ENCODE measurements around the gene HBA1.

HBA1 gene

GRCh38 chr16:189604-190186, 13.2 kb downstream of the HBA1 start:
- Histone ChIP-seq H3K36me3 (ENCODE audit: control insufficient read depth, low read length) (peaks cover 66% of the 10 kb centered on the region), H3K4me1 (ENCODE audit: control insufficient read depth, low read length) (no peaks in the 10 kb centered on the region), H3K27me3 (ENCODE audit: control insufficient read depth, low read length) (no peaks in the 10 kb centered on the region), H3F3A (ENCODE audit: control insufficient read depth, insufficient read depth) (peaks cover 4% of the 10 kb centered on the region), H3K9me3 (ENCODE audit: control insufficient read depth, insufficient read depth, low read length) (no peaks in the 10 kb centered on the region), H3K79me2 (ENCODE audit: control insufficient read depth, low read length) (no peaks in the 10 kb centered on the region), H3K4me3 (ENCODE audit: low read length) (no peak overlapping the region), H3K4me2 (ENCODE audit: low read length) (no peak overlapping the region), H3K27ac (ENCODE audit: low read depth, low read length) (no peak overlapping the region), H3K9me2 (replicated peaks; ENCODE audit: control insufficient read depth, low read length) (no peaks in the 10 kb centered on the region), H4K20me1 (ENCODE audit: control insufficient read depth, insufficient read depth, low read depth, low read length) (no peaks in the 10 kb centered on the region)
- TF ChIP-seq CTCF (IDR thresholded peaks at IDR 0.05; ENCODE audit: low read depth, low read length, poor library complexity, severe bottlenecking) (no peak), EZH2phosphoT487 (IDR thresholded peaks at IDR 0.05; ENCODE audit: borderline replicate concordance, low read length) (no peak)

GRCh38 chr16:191831-192230, 15.4 kb downstream of the HBA1 start:
- H3K79me2 ChIP-seq (ENCODE audit: control insufficient read depth, low read length), result no peaks in the 10 kb centered on the region
- no peak overlapping the region for H3K4me2 ChIP-seq (ENCODE audit: low read length)
- H4K20me1 ChIP-seq (ENCODE audit: control insufficient read depth, insufficient read depth, low read depth, low read length), result no peaks in the 10 kb centered on the region; the same call in 1 of the 2 replicates
- no peak overlapping the region for H3K27ac ChIP-seq (ENCODE audit: low read depth, low read length)
- H3K27me3 ChIP-seq (ENCODE audit: control insufficient read depth, low read length), result no peaks in the 10 kb centered on the region
- H3K9me2 ChIP-seq (replicated peaks; ENCODE audit: control insufficient read depth, low read length), result no peaks in the 10 kb centered on the region
- no peaks in the 10 kb centered on the region for H3K9me3 ChIP-seq (ENCODE audit: control insufficient read depth, insufficient read depth, low read length)
- no peak for TF ChIP-seq EZH2phosphoT487 (IDR thresholded peaks at IDR 0.05; ENCODE audit: borderline replicate concordance, low read length)
- TF ChIP-seq CTCF (IDR thresholded peaks at IDR 0.05; ENCODE audit: low read depth, low read length, poor library complexity, severe bottlenecking), result no peak
- H3F3A ChIP-seq (ENCODE audit: control insufficient read depth, insufficient read depth), result peaks cover 4% of the 10 kb centered on the region
- no peak overlapping the region for H3K4me3 ChIP-seq (ENCODE audit: low read length)
- H3K36me3 ChIP-seq (ENCODE audit: control insufficient read depth, low read length), result peaks cover 86% of the 10 kb centered on the region
- H3K4me1 ChIP-seq (ENCODE audit: control insufficient read depth, low read length), result no peaks in the 10 kb centered on the region

- H3K27ac ChIP-seq (ENCODE audit: low read depth, low read length), result no peak overlapping the region
- TF ChIP-seq EZH2phosphoT487 (IDR thresholded peaks at IDR 0.05; ENCODE audit: borderline replicate concordance, low read length) (no peak), CTCF (IDR thresholded peaks at IDR 0.05; ENCODE audit: low read depth, low read length, poor library complexity, severe bottlenecking) (no peak)
- no peak overlapping the region for H3K4me3 ChIP-seq (ENCODE audit: low read length)
- H3K79me2 ChIP-seq (ENCODE audit: control insufficient read depth, low read length), result no peaks in the 10 kb centered on the region
- peaks cover 4% of the 10 kb centered on the region for H3F3A ChIP-seq (ENCODE audit: control insufficient read depth, insufficient read depth)
- no peaks in the 10 kb centered on the region for H3K9me2 ChIP-seq (replicated peaks; ENCODE audit: control insufficient read depth, low read length)
- no peaks in the 10 kb centered on the region for H3K27me3 ChIP-seq (ENCODE audit: control insufficient read depth, low read length)
- no peaks in the 10 kb centered on the region for H3K4me1 ChIP-seq (ENCODE audit: control insufficient read depth, low read length)
- no peak overlapping the region for H3K4me2 ChIP-seq (ENCODE audit: low read length)
- peaks cover 86% of the 10 kb centered on the region for H3K36me3 ChIP-seq (ENCODE audit: control insufficient read depth, low read length)
- H4K20me1 ChIP-seq (ENCODE audit: control insufficient read depth, insufficient read depth, low read depth, low read length), result no peaks in the 10 kb centered on the region; the same call in 1 of the 2 replicates
- no peaks in the 10 kb centered on the region for H3K9me3 ChIP-seq (ENCODE audit: control insufficient read depth, insufficient read depth, low read length)
These were observed 16.2 kb downstream of the HBA1 start for GRCh38 chr16:192686-193085.

Measured in DOHH2 (cell line).